ENCODE data around the gene HSD17B1. TPM values are rescaled to one million over a fixed set of nuclear protein-coding genes. Genes with fewer than 3 reads are reported as not detected.
"Not testable (repeated sequence)": the region's sequence is repeated elsewhere in the genome, so short reads cannot be mapped to it uniquely, and the experiment has no call there.

The HSD17B1 gene
- 3.2 TPM for total RNA-seq
- long read RNA-seq: 0 reads

GRCh38 chr17:42552736-42553135, at the start of gene HSD17B1:
TSS of gene HSD17B1 (plus strand) at chr17:42552923. CDS start at chr17:42552934, 11 bp downstream.
- not testable (repeated sequence) for DNase-seq (ENCODE audit: low spot score)

GRCh38 chr17:42502926-42503325, 49.8 kb upstream of the HSD17B1 start:
- no peak for DNase-seq (ENCODE audit: low spot score)

- no peak for DNase-seq (ENCODE audit: low spot score)
Measured at GRCh38 chr17:42507671-42508070, 45.1 kb upstream of the HSD17B1 start.

GRCh38 chr17:42508426-42509165, 44.1 kb upstream of the HSD17B1 start:
- no peak for DNase-seq (ENCODE audit: low spot score)

GRCh38 chr17:42509409-42509808, 43.3 kb upstream of the HSD17B1 start:
- DNase-seq (ENCODE audit: low spot score): no peak

- DNase-seq (ENCODE audit: low spot score): no peak
Measured at GRCh38 chr17:42509841-42510240, 42.9 kb upstream of the HSD17B1 start.

- no peak for DNase-seq (ENCODE audit: low spot score)
Measured at GRCh38 chr17:42512246-42512645, 40.5 kb upstream of the HSD17B1 start.

- no peak for DNase-seq (ENCODE audit: low spot score)
Measured at GRCh38 chr17:42512733-42513251, 39.9 kb upstream of the HSD17B1 start.

- DNase-seq (ENCODE audit: low spot score): no peak
Measured at GRCh38 chr17:42513686-42514085, 39.0 kb upstream of the HSD17B1 start.

- no peak for DNase-seq (ENCODE audit: low spot score)
Measured at GRCh38 chr17:42514279-42514678, 38.4 kb upstream of the HSD17B1 start.

- DNase-seq (ENCODE audit: low spot score): no peak
Measured at GRCh38 chr17:42514867-42515266, 37.9 kb upstream of the HSD17B1 start.

- DNase-seq (ENCODE audit: low spot score): no peak
Measured at GRCh38 chr17:42517516-42517915, 35.2 kb upstream of the HSD17B1 start.

GRCh38 chr17:42518046-42518754, 34.5 kb upstream of the HSD17B1 start:
- DNase-seq (ENCODE audit: low spot score): no peak

GRCh38 chr17:42518755-42519545, 33.8 kb upstream of the HSD17B1 start:
- DNase-seq (ENCODE audit: low spot score): no peak

GRCh38 chr17:42519546-42520491, 32.9 kb upstream of the HSD17B1 start:
- DNase-seq (ENCODE audit: low spot score): no peak

- DNase-seq (ENCODE audit: low spot score): no peak
Measured at GRCh38 chr17:42520540-42520951, 32.2 kb upstream of the HSD17B1 start.

- DNase-seq (ENCODE audit: low spot score): no peak
Measured at GRCh38 chr17:42521036-42521435, 31.7 kb upstream of the HSD17B1 start.

GRCh38 chr17:42521666-42522262, 31.0 kb upstream of the HSD17B1 start:
- DNase-seq (ENCODE audit: low spot score): no peak

- DNase-seq (ENCODE audit: low spot score): no peak
Measured at GRCh38 chr17:42522263-42522790, 30.4 kb upstream of the HSD17B1 start.

GRCh38 chr17:42522798-42523278, 29.9 kb upstream of the HSD17B1 start:
- DNase-seq (ENCODE audit: low spot score): no peak

Measured in mesenteric fat pad (tissue), 1 donor.